NCI-H2227 (cell line): ENCODE results near the gene NF2.
A peak's percentile ranks its signal among the peaks of the same experiment; 100 is the strongest.

Experiments used
- DNase-seq: peaks from one replicate; lab custom pipeline; 2025; ENCODE audit not compliant: unreplicated experiment; lab: John Stamatoyannopoulos, UW

The NF2 gene

GRCh38 chr22:29629903-29630516, 26.6 kb downstream of the NF2 start:
- DNase-seq = no peak

GRCh38 chr22:29630987-29631386, 27.6 kb downstream of the NF2 start:
- DNase-seq = no peak

GRCh38 chr22:29631725-29632124, 28.3 kb downstream of the NF2 start:
- no peak for DNase-seq

GRCh38 chr22:29632672-29633071, 29.2 kb downstream of the NF2 start:
- no peak for DNase-seq

GRCh38 chr22:29633514-29634312, 30.3 kb downstream of the NF2 start:
- no peak for DNase-seq

- no peak for DNase-seq
Observed at GRCh38 chr22:29634847-29635246, 31.4 kb downstream of the NF2 start.

GRCh38 chr22:29635734-29636357, 32.4 kb downstream of the NF2 start:
- peak; percentile 52 for DNase-seq

- DNase-seq = no peak
Observed at GRCh38 chr22:29636751-29637150, 33.3 kb downstream of the NF2 start.

GRCh38 chr22:29637181-29637580, 33.7 kb downstream of the NF2 start:
- no peak for DNase-seq

GRCh38 chr22:29638678-29639077, 35.2 kb downstream of the NF2 start:
- no peak for DNase-seq

GRCh38 chr22:29639096-29639495, 35.7 kb downstream of the NF2 start:
- DNase-seq = no peak

GRCh38 chr22:29641042-29641699, 37.7 kb downstream of the NF2 start:
- no peak for DNase-seq

GRCh38 chr22:29641700-29642330, 38.4 kb downstream of the NF2 start:
- no peak for DNase-seq

GRCh38 chr22:29642694-29643093, 39.3 kb downstream of the NF2 start:
- DNase-seq = no peak

- no peak for DNase-seq
Observed at GRCh38 chr22:29647954-29648737, 44.7 kb downstream of the NF2 start.

GRCh38 chr22:29650370-29650769, 46.9 kb downstream of the NF2 start:
- DNase-seq = no peak

- DNase-seq = no peak
Observed at GRCh38 chr22:29651652-29652051, 48.2 kb downstream of the NF2 start.

- no peak for DNase-seq
Observed at GRCh38 chr22:29654420-29654819, 51.0 kb downstream of the NF2 start.

- DNase-seq = no peak
Observed at GRCh38 chr22:29654882-29655281, 51.4 kb downstream of the NF2 start.

- no peak for DNase-seq
Observed at GRCh38 chr22:29658176-29658575, 54.7 kb downstream of the NF2 start.
